CD4-positive, alpha-beta T cell (primary cell): ENCODE results near the gene COL4A2. TPM values are rescaled to one million over a fixed set of nuclear protein-coding genes. Genes with fewer than 3 reads are reported as not detected.

ENCODE experiments used
- ATAC-seq: fragments of 200-7000 bp; cut with Tn5 transposase; one replicate; pipeline ENCODE4 v1.10.0; 2022; ENCODE audit warnings: mild to moderate bottlenecking; ENCODE audit not compliant: poor library complexity
- CTCF ChIA-PET: fragments of 350-600 bp; sonication (Branson Sonifier 250); formaldehyde crosslinking; loops from one replicate; lab custom pipeline; 2021; ENCODE audit warnings: antibody characterized with exemption, inconsistent platforms; lab: Charles Lee
- POLR2A ChIA-PET: fragments of 350-600 bp; sonication (Branson Sonifier 250); formaldehyde crosslinking; loops from one replicate; lab custom pipeline; 2021; ENCODE audit warnings: antibody characterized with exemption, inconsistent platforms; lab: Charles Lee
- DNase-seq, 14 experiments: peaks; one replicate each; pipeline ENCODE4 v3.0.0-alpha.2; 2013 to 2020; ENCODE audit warnings: mixed read lengths in 2 of 14
- H3K27ac ChIP-seq, 2 donors: one replicate each; pipeline versions ENCODE4 v1.5.1 to v1.7.0; 2013; ENCODE audit warnings: low read length in 2 of 2, low read depth in 1 of 2, mild to moderate bottlenecking in 1 of 2
- H3K27me3 ChIP-seq, 2 experiments: 1 replicate in 1 of 2; 2 replicates in 1 of 2; pipeline versions ENCODE4 v1.6.1 to v1.7.0; 2013; ENCODE audit warnings: low read length in 2 of 2, control low read depth in 1 of 2, mild to moderate bottlenecking in 1 of 2, moderate library complexity in 1 of 2; ENCODE audit not compliant: insufficient read depth in 2 of 2, control insufficient read depth in 1 of 2
- H3K36me3 ChIP-seq: one replicate; pipeline ENCODE4 v1.6.1; 2013; ENCODE audit warnings: low read length, control low read depth; ENCODE audit not compliant: insufficient read depth
- H3K4me1 ChIP-seq: one replicate; pipeline ENCODE4 v1.6.1; 2013; ENCODE audit warnings: low read length, control low read depth; ENCODE audit not compliant: insufficient read depth
- H3K4me3 ChIP-seq: one replicate; pipeline ENCODE4 v1.5.1; 2013; ENCODE audit warnings: mild to moderate bottlenecking, low read length, moderate library complexity
- H3K9me3 ChIP-seq, 2 experiments: 1 replicate in 1 of 2; 2 replicates in 1 of 2; pipeline versions ENCODE4 v1.6.1 to v1.7.0; 2013; ENCODE audit warnings: low read length in 2 of 2, mild to moderate bottlenecking in 2 of 2, control low read depth in 1 of 2, moderate library complexity in 1 of 2; ENCODE audit not compliant: control insufficient read depth in 1 of 2, insufficient read depth in 1 of 2
- H3K27ac Mint-ChIP-seq: one replicate; pipeline ENCODE4 v1.8.0; 2020; ENCODE audit warnings: mixed read lengths
- H3K27me3 Mint-ChIP-seq: one replicate; pipeline ENCODE4 v1.8.0; 2021; ENCODE audit warnings: mixed read lengths
- H3K36me3 Mint-ChIP-seq: one replicate; pipeline ENCODE4 v1.8.0; 2021; ENCODE audit warnings: low read depth, mixed read lengths
- H3K4me1 Mint-ChIP-seq: one replicate; pipeline ENCODE4 v1.8.0; 2021; ENCODE audit warnings: low read depth, mixed read lengths
- H3K4me3 Mint-ChIP-seq: one replicate; pipeline ENCODE4 v1.8.0; 2020; ENCODE audit warnings: mild to moderate bottlenecking, mixed read lengths
- H3K9me3 Mint-ChIP-seq: one replicate; pipeline ENCODE4 v1.8.0; 2020; ENCODE audit warnings: mixed read lengths
- intact Hi-C, 2 experiments: fragments of 100-400 bp; cut with DNase I in 1 of 2; cut with micrococcal nuclease in 1 of 2; formaldehyde crosslinking; loops; one replicate each; pipeline versions ENCODE4 v1.15.1 to v1.9.0; 2023 to 2025; cut with DNase I, micrococcal nuclease
- total RNA-seq, 174 experiments: library from RNA in 2 of 174; stranded (reverse) in 2 of 174; gene quantifications; one replicate each; pipeline ENCODE4 v1.2.3 and lab custom pipeline; 2021 to 2026
- TF ChIP-seq, protein P1 (sequence below): fragments of 200-600 bp; IDR thresholded peaks from one replicate; pipeline ENCODE4 v1.8.0; 2022; ENCODE audit warnings: antibody characterized with exemption, mild to moderate bottlenecking

The COL4A2 gene
- total RNA-seq, 2 experiments from 2014 or later, result not detected

DNA sequence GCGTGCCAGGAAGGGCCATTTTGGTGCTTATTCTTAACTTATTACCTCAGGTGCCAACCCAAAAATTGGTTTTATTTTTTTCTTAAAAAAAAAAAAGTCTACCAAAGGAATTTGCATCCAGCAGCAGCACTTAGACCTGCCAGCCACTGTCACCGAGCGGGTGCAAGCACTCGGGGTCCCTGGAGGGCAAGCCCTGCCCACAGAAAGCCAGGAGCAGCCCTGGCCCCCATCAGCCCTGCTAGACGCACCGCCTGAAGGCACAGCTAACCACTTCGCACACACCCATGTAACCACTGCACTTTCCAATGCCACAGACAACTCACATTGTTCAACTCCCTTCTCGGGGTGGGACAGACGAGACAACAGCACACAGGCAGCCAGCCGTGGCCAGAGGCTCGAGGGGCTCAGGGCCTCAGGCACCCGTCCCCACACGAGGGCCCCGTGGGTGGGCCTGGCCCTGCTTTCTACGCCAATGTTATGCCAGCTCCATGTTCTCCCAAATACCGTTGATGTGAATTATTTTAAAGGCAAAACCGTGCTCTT lies 205.2 kb downstream of the COL4A2 start:
- Histone ChIP-seq H3K4me3 (no peak overlapping the region), H3K27me3 (peaks cover 0 to 2% of the 10 kb centered on the region in 2 experiments), H3K9me3 (peaks cover 0 to 17% of the 10 kb centered on the region in 2 experiments), H3K27ac (no peak overlapping the region), H3K36me3 (no peaks in the 10 kb centered on the region), H3K4me1 (peaks cover 5% of the 10 kb centered on the region)
- ATAC-seq (no peak), DNase-seq (no peak)
- intact Hi-C loops, result no loop called here
- Mint-ChIP-seq H3K4me3 (no peak overlapping the region), H3K27me3 (peaks cover 5% of the 10 kb centered on the region), H3K4me1 (no peaks in the 10 kb centered on the region), H3K9me3 (no peaks in the 10 kb centered on the region), H3K36me3 (no peaks in the 10 kb centered on the region), H3K27ac (no peak overlapping the region)
- ChIA-PET CTCF (no interaction called here), POLR2A (no interaction called here)
- TF ChIP-seq, protein P1, sequence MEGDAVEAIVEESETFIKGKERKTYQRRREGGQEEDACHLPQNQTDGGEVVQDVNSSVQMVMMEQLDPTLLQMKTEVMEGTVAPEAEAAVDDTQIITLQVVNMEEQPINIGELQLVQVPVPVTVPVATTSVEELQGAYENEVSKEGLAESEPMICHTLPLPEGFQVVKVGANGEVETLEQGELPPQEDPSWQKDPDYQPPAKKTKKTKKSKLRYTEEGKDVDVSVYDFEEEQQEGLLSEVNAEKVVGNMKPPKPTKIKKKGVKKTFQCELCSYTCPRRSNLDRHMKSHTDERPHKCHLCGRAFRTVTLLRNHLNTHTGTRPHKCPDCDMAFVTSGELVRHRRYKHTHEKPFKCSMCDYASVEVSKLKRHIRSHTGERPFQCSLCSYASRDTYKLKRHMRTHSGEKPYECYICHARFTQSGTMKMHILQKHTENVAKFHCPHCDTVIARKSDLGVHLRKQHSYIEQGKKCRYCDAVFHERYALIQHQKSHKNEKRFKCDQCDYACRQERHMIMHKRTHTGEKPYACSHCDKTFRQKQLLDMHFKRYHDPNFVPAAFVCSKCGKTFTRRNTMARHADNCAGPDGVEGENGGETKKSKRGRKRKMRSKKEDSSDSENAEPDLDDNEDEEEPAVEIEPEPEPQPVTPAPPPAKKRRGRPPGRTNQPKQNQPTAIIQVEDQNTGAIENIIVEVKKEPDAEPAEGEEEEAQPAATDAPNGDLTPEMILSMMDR, result no peak

DNA sequence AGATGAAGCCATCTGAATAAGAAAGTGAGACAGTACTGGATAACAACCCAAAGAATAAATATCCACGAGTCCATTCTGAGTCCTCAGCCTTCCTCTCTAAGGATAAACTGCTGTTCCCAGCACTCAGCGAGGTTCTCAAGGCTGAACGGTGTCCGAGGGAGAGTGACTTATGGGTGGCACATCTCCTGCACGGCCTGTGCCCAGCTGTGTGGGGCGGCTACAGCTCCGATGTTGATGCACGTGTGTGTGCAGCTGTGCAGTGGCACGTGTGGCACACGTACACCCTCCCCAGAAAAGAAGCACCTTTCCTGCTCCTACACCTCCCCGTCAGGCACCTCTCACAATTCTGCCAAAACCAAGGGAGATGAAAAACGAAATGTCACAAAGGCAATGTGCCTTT lies 209.4 kb downstream of the COL4A2 start:
- no peak overlapping the region for H3K27ac Mint-ChIP-seq
- Histone ChIP-seq H3K4me1 (no peaks in the 10 kb centered on the region), H3K27me3 (peaks cover 0 to 2% of the 10 kb centered on the region in 2 experiments), H3K27ac (no peak overlapping the region), H3K36me3 (no peaks in the 10 kb centered on the region), H3K4me3 (no peak overlapping the region), H3K9me3 (peaks cover 0 to 11% of the 10 kb centered on the region in 2 experiments)
- DNase-seq, result no peak
- ChIA-PET CTCF (interaction anchor here (0.7 kb wide), 1 partner anchor 1578 kb away, joined by 3 read pairs; no protein-coding TSS in a partner anchor), POLR2A (no interaction called here)
- TF ChIP-seq, protein P1, result no peak
- intact Hi-C loops, result no loop called here
- no peaks in the 10 kb centered on the region for H3K9me3 Mint-ChIP-seq
- no peaks in the 10 kb centered on the region for H3K36me3 Mint-ChIP-seq
- no peak overlapping the region for H3K4me3 Mint-ChIP-seq
- no peaks in the 10 kb centered on the region for H3K27me3 Mint-ChIP-seq
- no peak for ATAC-seq
- no peaks in the 10 kb centered on the region for H3K4me1 Mint-ChIP-seq

DNA sequence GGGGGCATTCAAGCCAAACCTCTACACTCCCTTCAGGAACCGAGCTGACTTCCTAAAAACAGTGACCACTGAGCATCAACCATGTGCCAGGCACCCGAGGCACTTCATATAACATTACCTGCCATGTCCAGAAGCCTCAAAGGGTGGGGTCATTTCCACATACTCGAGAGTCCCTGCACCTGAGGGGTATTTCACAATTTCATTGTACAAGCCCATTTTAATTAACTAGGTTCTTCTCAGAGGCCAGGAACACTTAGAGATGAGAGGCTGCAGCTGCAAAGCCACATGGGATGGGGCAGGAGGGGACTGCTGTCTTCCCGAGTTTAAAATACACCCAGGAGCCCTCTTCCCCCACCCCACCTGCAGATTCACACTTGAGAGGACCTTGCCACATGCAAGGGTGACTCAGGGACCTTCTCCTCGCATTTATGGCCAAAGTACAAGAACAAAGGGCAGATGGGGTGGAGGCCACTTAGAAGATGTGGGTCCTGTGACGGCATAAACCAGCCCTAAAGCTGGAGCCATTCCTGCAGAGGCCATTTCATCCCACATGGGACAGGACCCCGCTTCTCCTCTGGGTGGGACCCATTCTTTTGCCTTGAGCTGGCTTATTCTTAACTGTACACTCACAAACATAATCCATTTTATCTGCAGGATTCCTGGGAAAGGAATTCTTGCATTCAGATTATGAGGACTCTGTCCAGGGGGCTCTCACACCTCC lies 210.6 kb downstream of the COL4A2 start:
- ChIA-PET CTCF (no interaction called here), POLR2A (no interaction called here)
- Histone ChIP-seq H3K4me3 (no peak overlapping the region), H3K4me1 (no peaks in the 10 kb centered on the region), H3K36me3 (no peaks in the 10 kb centered on the region), H3K9me3 (peaks cover 0 to 11% of the 10 kb centered on the region in 2 experiments), H3K27me3 (peaks cover 0 to 2% of the 10 kb centered on the region in 2 experiments), H3K27ac (no peak overlapping the region)
- TF ChIP-seq, protein P1, result no peak
- Mint-ChIP-seq H3K4me1 (no peaks in the 10 kb centered on the region), H3K27me3 (no peaks in the 10 kb centered on the region), H3K4me3 (no peak overlapping the region), H3K9me3 (no peaks in the 10 kb centered on the region), H3K27ac (no peak overlapping the region), H3K36me3 (no peaks in the 10 kb centered on the region)
- DNase-seq, result no peak
- ATAC-seq, result no peak
- intact Hi-C loops, result no loop called here
